ENCODE data around the gene P2RY8. TPM values are rescaled to one million over a fixed set of nuclear protein-coding genes. Genes with fewer than 3 reads are reported as not detected.
A peak's percentile ranks its signal among the peaks of the same experiment; 100 is the strongest.

P2RY8 gene
- total RNA-seq, 6 donors from 2014 or later = 1.7 to 4.4 (median 3.3) TPM

GRCh38 chrX:1488745-1489144 lies 48.2 kb downstream of the P2RY8 start:
- WGBS, 2 donors = 96 to 100% methylated on average over 1 of the region's 1 CpG
- Histone ChIP-seq H3K9me3 (no peaks in the 10 kb centered on the region), H3K27me3 (no peaks in the 10 kb centered on the region), H3K27ac (no peak overlapping the region), H3K36me3 (no peaks in the 10 kb centered on the region), H3K4me1 (peaks cover 0 to 4% (median 0%) of the 10 kb centered on the region in 4 donors), H3K4me3 (no peak overlapping the region)
- ATAC-seq (ENCODE audit: low FRiP score in 2 of 2) (no peak), DNase-seq (no peak)
- TF ChIP-seq, protein P1, sequence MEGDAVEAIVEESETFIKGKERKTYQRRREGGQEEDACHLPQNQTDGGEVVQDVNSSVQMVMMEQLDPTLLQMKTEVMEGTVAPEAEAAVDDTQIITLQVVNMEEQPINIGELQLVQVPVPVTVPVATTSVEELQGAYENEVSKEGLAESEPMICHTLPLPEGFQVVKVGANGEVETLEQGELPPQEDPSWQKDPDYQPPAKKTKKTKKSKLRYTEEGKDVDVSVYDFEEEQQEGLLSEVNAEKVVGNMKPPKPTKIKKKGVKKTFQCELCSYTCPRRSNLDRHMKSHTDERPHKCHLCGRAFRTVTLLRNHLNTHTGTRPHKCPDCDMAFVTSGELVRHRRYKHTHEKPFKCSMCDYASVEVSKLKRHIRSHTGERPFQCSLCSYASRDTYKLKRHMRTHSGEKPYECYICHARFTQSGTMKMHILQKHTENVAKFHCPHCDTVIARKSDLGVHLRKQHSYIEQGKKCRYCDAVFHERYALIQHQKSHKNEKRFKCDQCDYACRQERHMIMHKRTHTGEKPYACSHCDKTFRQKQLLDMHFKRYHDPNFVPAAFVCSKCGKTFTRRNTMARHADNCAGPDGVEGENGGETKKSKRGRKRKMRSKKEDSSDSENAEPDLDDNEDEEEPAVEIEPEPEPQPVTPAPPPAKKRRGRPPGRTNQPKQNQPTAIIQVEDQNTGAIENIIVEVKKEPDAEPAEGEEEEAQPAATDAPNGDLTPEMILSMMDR (IDR thresholded peaks at IDR 0.05) = no peak
- TF ChIP-seq POLR2AphosphoS5 (IDR thresholded peaks at IDR 0.05) = no peak
- TF ChIP-seq EP300 (IDR thresholded peaks at IDR 0.05) = no peak
- no peak for TF ChIP-seq POLR2A (IDR thresholded peaks at IDR 0.05)

GRCh38 chrX:1488141-1488540 lies 48.8 kb downstream of the P2RY8 start:
- Histone ChIP-seq H3K9me3 (no peaks in the 10 kb centered on the region), H3K36me3 (no peaks in the 10 kb centered on the region), H3K27me3 (no peaks in the 10 kb centered on the region), H3K4me3 (no peak overlapping the region), H3K4me1 (no peaks in the 10 kb centered on the region), H3K27ac (no peak overlapping the region)
- DNase-seq (no peak), ATAC-seq (ENCODE audit: low FRiP score in 2 of 2) (no peak)
- WGBS, 2 donors = 85 to 87% methylated on average over 3 of the region's 3 CpGs
- TF ChIP-seq POLR2AphosphoS5 (IDR thresholded peaks at IDR 0.05) (no peak), POLR2A (IDR thresholded peaks at IDR 0.05) (no peak), EP300 (IDR thresholded peaks at IDR 0.05) (no peak)
- TF ChIP-seq, protein P1 (IDR thresholded peaks at IDR 0.05) = no peak

- H3K9me3 ChIP-seq = no peaks in the 10 kb centered on the region
- H3K36me3 ChIP-seq = no peaks in the 10 kb centered on the region
- H3K4me3 ChIP-seq = no peak overlapping the region
- peaks cover 0 to under 1% (median 0%) of the 10 kb centered on the region in 4 donors for H3K4me1 ChIP-seq
- H3K27ac ChIP-seq = peak overlapping the region in 2 of 4 donors; percentile 18 to 78
- ATAC-seq (ENCODE audit: low FRiP score in 2 of 2) = peak in 1 of 2 donors; percentile 32
- TF ChIP-seq POLR2A (IDR thresholded peaks at IDR 0.05) = no peak
- TF ChIP-seq EP300 (IDR thresholded peaks at IDR 0.05) = no peak
- no peak for TF ChIP-seq POLR2AphosphoS5 (IDR thresholded peaks at IDR 0.05)
- TF ChIP-seq, protein P1 (IDR thresholded peaks at IDR 0.05) = no peak
- DNase-seq = no peak
- no peaks in the 10 kb centered on the region for H3K27me3 ChIP-seq
- WGBS, 2 donors = 82 to 83% methylated on average over 2 to 5 of the region's 5 CpGs
Measured at GRCh38 chrX:1487401-1487800, 49.6 kb downstream of the P2RY8 start.

GRCh38 chrX:1486749-1487361 lies 50.1 kb downstream of the P2RY8 start:
- WGBS, 2 donors = 52% methylated on average over 14 to 18 of the region's 18 CpGs
- DNase-seq (peak in 1 of 2 donors; percentile 66), ATAC-seq (ENCODE audit: low FRiP score in 2 of 2) (peak in 1 of 2 donors; percentile 75)
- Histone ChIP-seq H3K4me1 (peaks cover 0 to 5% (median 4%) of the 10 kb centered on the region in 4 donors), H3K36me3 (no peaks in the 10 kb centered on the region), H3K9me3 (no peaks in the 10 kb centered on the region), H3K27me3 (no peaks in the 10 kb centered on the region), H3K27ac (peak overlapping the region; percentile 58 to 80 (median 71)), H3K4me3 (no peak overlapping the region)
- peak; percentile 60 to 77 for TF ChIP-seq POLR2AphosphoS5 (IDR thresholded peaks at IDR 0.05)
- no peak for TF ChIP-seq POLR2A (IDR thresholded peaks at IDR 0.05)
- peak; percentile 25 to 95 (median 78) for TF ChIP-seq EP300 (IDR thresholded peaks at IDR 0.05)

- Histone ChIP-seq H3K9me3 (no peaks in the 10 kb centered on the region), H3K4me3 (no peak overlapping the region), H3K27me3 (no peaks in the 10 kb centered on the region), H3K4me1 (peaks cover 3 to 12% (median 11%) of the 10 kb centered on the region in 4 donors), H3K27ac (peak overlapping the region; percentile 58 to 80 (median 71)), H3K36me3 (no peaks in the 10 kb centered on the region)
- WGBS, 2 donors = 53 to 88% methylated on average over 5 of the region's 5 CpGs
- TF ChIP-seq POLR2A (IDR thresholded peaks at IDR 0.05) = no peak
- no peak for TF ChIP-seq POLR2AphosphoS5 (IDR thresholded peaks at IDR 0.05)
- TF ChIP-seq EP300 (IDR thresholded peaks at IDR 0.05) = no peak
- TF ChIP-seq, protein P1 (IDR thresholded peaks at IDR 0.05) = no peak
- no peak for ATAC-seq (ENCODE audit: low FRiP score in 2 of 2)
- DNase-seq = no peak
Measured at GRCh38 chrX:1486177-1486576, 50.8 kb downstream of the P2RY8 start.

All from upper lobe of left lung (tissue), 6 donors.